CD4-positive, alpha-beta T cell treated with Interleukin-15 for 1 hour (primary cell): Measurements from ENCODE around the gene ZNF317.
"Not testable (repeated sequence)": the region's sequence is repeated elsewhere in the genome, so short reads cannot be mapped to it uniquely, and the experiment has no call there.

Source experiments
- DNase-seq: peaks from one replicate; pipeline ENCODE4 v3.0.0-alpha.2; 2020

Gene ZNF317

DNA sequence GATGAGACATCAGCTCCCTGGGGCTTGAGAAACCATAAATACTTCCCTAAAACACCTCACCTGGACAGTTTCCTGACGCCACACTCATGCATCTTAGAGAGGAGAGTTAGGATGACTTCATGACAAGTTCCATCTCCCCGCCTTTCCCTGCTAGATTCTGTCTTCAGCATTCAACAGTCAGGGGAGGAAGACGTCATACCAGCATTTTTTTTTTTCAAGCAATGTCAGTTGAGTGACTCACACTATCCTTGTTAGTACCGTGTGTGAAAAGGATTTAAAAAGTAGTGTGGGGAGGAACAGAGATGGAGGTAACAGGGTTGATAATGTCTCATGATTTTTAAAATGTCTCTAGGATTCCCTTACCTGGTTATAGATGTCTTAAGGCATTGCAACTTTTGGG lies 38.7 kb downstream of the ZNF317 start, which contains the start of gene OR7D2:
Gene OR7D2, plus strand, starts transcription at position 79 of the 400 bp plus-strand sequence. CDS start 6,803 bp downstream, outside the sequence.
- no peak for DNase-seq

DNA sequence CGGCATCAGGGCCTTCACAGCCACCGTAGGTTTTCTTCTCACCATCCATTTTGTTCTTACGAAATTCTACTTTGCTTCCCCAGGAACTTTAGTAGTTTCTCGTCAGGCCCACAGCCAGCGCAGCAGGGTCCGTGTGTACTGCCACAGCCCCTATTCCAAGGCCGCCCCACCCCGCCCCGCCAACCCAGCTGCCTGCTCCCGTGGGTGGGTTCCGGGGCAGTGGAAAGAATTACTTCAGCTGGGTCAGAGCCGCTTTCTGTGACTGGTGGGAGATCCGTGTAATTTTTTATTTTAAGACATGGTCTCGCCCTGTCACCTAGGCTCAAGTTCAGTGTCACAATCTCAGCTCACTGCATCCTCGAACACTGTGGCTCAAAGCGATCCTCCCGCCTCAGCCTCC lies 42.8 kb downstream of the ZNF317 start:
- no peak for DNase-seq

DNA sequence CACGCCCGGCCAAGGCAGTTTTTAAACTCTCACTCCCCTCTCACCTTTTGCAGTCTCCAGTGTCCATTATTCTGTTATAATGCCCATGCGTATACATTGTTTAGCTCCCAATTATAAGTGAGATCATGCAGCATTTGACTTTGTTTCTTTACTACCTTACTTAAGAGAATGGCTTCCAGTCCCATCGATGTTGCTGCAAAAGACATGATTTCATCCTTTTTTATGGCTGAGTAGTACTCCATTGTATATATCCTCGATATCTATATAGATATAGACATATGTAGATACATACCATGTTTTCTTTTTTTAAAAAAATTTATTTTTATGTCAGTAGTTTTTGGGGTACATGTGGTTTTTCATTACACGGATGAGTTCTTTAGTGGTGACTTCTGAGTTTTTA lies 47.0 kb downstream of the ZNF317 start:
- no peak for DNase-seq

- no peak for DNase-seq
Measured at GRCh38 chr19:9189535-9189934, 49.3 kb downstream of the ZNF317 start.

DNA sequence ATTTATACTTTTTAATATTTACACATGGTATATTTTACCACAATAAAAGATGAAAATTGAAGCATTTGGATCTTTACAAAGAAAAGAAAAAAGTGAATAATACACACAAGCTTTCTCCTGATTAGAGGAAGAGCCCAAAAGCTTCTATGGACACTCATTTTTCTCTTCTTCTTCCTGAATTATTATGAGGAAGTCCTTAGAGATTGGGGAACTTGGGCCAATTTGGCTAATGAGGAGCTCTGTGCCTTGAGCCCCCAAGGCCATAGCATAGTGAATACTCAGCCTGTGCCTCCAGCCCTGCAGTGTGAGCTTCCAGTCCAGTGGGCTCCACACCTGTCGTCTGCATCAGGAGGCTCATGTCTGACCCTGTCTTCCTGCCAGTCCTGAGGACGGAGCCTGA lies 57.8 kb downstream of the ZNF317 start:
- not testable (repeated sequence) for DNase-seq

GRCh38 chr19:9205501-9206113 lies 65.4 kb downstream of the ZNF317 start:
- peak; percentile 66 for DNase-seq
